ENCODE data around the gene ETV6.

The ETV6 gene

DNA sequence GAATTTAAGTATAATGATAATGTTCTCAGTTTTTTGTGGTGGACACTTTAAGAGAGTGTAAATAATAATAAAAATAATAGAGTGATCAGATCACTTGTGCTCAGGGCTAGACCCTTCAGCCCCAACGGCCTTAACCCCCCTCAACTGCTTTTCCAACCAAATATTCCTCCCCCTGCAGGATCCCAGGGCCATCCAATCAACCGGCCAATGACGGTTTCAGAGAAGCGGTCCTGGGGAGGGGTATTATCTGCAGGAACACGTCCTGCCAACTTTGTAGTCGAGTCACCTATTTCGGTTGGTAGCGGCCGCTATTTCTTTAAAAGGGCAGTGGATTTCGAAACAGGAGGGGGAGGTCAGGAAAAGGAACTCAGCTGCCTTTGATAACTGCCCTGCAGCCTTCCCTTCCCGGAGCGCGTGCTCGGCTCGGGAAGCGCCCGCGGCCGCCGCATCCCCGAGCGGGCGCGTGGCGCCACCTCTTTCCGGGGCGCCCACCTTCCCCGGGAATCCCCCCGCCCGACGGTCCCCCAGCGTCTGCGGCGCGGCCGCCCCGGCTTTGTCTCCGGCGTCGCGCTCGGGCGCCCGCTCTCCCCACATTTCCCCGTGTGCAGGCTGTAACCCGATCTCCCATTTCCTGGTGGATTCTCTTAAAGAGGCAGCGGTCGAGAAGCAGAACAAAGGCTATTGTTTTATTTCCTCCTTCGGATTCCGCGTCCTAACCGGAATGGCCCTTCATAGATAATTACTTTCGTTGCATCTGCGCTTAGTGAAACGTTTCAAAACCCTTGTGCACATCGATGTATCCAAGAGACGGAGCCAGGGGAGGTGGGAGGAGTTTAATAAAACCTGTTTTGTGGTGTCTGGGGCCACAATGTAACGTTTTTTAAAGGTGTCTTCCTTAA, 711 bp upstream of the ETV6 start:
- peak; percentile 60 for DNase-seq

DNA sequence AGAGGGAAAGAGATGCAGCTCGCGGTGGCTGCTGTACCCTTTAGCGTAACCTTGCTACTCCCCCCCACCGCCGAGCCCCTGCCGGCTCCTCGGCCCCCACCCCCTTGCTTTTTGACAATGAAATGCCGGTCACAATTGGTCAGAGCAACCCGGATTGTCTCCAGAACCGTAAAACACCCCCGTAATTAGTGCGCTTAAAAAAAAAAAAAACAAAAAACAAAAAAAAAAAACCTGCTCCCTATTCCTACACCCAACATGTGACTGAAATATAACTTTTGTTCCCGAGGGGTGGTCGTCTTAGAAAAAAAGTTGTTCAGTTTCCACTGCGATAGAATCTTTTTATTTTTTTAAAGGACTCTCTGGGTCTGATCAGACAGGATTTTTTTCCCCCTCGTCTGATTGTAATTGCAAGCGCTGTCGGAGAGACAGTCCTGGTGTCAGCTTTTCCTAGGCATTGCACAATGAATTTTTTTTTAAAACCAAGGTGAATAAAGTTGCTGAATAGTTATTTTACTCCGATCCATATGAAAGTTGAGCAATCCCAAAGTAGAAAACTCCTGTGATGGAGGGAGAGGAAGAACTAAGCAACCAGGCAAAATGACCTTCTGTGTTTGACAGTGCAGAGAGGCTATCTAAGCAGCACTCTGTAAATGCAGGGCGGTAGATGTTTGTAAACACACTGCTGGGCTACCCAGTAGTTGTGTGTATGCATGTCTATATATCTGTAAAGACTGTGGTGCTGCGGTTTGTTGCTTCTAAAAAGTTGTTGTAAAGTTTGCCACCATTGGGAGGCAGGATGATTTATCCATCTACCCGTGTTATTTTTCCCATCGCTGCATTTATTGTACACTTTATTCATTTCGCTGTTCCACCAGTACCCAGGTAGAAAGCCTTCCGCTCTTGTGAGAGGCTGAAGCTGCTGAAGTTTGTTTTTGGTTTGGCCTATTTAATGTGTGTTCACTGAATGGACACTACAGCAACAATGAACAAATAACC, 1.1 kb downstream of the ETV6 start:
- no peak for DNase-seq

DNA sequence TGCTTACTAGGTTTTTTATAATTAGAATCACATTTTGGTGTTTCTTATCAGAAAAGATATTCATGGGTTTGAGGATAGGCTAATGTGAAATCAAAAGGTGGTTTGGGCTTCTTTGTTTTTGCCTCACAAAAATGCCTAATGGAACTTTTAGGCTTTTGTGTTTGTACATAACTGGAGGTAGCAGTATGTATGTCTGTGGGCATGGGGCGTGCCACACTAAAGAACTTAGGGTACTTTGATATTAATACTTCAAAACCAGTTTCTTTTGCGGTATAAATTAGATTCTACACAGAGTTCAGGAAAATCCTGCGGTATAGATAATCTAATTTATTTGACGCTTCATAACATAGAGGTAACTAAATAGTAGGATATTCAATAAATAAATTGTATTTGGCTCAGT, 1.9 kb downstream of the ETV6 start:
- DNase-seq, result no peak

DNA sequence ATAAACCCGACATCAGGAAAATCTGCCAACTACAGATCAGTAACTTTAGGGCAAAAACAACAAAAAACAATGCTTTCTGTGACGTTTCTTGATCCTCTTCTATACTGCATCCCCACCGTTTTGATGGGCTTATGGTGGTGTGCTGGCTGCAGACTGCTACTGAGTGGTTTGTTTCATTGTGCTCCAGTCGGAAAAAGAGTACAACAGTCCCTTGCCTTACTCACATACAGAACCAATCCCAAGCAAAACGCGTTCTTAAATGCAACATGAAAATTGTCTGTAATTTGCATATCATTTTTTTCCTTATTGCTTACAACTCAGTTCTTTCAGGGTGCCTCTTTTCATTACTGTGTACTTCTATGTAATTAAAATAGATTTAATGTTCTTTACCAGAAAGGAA, 2.3 kb downstream of the ETV6 start:
- DNase-seq, result no peak

DNA sequence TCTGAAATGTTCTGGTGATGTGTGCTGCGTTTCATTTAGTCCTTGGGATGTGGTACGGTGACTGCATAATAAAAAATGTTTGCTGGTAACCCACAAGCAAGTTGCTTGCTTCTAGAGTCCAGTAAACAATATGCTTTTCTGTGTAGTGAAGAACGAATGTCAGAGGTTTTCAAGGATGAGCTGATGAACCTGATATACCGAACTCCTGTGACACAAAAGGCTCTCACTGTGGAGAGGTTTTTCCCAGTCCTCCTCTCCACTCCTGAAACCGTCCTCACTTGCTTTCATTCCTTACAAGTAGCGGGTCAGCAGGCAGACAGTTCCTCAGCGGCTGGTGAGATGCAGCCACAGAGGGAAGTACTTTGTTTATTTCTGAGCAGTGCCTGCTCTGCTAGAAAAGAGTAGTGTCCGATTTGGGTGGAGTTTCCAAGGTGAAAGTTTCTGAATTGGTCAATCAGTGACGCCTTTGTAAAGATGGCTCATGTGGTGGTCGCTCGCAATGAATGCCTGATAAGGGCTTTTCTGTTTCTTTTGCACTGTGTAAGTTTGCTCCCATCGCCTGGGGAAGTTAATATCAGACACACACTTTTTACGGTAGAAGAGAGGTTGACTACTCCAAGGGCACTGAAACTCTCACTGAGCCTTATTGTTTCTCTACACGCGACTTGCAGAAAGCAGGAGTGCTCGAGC, 3.0 kb downstream of the ETV6 start:
- peak; percentile 54 for DNase-seq

DNA sequence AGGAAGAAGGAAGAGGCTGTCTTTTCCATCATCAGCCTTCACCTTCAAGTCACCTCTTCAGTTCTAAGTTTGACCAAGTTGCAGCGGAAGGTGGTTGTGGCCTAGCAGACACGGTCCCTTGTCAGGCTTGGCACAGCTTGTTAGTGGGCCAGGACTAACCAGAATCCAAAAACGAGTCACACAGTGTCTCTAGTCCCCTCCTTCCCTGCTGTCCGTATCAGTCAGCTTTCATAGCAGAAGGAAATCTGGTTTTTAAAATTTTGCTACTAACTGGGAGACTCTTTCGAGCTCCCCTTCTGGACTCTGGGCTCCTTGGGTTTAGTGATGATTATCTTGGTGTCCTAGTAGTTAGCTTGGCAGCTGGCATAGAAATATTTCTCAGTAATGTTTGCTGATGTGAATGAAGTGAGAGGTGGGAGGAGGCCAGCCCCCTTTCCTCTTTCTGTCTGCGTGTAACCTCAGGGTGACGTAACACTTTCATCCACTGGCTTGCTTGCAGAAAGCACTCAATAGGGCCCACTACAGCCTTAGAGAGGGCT, 3.8 kb downstream of the ETV6 start:
- DNase-seq, result peak; percentile 43

DNA sequence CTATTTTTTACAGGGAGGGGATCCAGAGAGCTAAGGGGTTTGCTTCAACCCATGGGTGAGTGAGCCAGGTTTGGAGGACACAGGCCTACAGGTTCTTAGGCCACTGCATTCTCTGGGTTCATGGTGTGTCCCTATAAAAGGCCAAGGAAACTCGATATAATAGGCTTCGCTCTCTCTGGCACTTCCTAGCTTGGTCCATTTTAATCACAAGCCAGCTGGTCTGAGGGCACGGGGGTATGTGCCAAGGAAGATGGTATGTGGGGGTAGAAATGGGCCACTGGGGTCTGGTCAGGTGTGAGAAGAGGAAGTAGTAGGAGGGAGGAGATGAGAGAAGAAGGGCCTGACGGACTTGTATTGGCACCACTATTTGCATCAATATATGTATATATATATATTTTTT, 4.9 kb downstream of the ETV6 start:
- no peak for DNase-seq

DNA sequence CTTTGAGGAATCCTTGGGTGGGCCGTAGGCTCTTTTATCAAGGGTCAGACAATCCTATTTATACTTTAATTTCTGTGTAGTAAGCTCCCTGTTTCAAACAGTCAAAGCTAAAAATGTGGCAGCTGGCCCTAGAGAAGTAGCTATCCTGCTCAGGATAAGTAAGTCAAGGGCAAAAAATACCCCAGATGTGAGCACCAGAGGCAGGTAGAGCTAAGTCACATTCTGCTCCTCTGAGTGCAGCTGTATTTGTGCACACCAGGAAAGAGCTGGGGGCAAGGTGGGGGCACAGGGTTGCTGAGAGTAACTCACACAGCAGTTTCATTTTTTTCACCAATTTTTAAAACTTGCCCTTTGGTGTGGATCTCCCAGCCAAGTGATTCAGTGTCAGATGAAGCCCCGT, 5.3 kb downstream of the ETV6 start:
- DNase-seq, result no peak

DNA sequence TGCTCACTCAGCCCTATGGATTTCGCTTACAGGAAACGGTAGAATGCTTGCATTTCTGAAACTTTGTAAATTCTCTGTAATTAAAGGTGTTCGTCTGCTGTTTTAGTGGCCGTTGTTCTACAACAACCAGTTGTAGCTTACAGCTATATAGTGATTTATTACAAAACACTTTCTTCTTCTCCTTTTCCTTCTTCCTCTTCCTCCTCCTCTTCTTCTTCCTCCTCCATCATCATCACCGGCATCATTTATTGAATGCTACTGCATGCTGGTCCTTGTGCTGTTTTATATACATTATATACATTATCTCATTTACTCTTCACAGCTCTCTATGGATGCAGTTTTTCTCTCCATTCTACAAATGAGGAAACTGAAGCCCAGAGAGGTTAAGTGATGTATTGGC, 6.4 kb downstream of the ETV6 start:
- DNase-seq, result no peak

DNA sequence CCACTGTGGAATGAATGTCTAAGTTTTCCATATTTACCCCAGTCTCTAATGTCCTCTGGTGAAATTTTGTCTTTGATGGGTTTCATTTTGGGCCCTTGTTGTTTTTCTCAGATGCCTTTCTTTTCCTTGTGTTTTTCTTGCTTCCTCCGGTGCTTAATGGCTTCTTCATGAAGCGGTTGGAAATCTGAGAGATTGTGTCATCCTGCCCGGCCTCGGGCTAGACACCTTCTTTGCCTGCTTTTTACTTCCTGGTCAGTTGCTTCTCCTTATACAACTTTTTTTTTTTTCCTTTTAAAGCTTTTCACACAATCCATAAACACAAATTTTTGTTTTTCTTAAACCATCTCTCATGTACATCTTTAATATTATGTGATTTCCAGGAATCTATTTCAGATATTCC, 7.1 kb downstream of the ETV6 start:
- DNase-seq, result no peak

DNA sequence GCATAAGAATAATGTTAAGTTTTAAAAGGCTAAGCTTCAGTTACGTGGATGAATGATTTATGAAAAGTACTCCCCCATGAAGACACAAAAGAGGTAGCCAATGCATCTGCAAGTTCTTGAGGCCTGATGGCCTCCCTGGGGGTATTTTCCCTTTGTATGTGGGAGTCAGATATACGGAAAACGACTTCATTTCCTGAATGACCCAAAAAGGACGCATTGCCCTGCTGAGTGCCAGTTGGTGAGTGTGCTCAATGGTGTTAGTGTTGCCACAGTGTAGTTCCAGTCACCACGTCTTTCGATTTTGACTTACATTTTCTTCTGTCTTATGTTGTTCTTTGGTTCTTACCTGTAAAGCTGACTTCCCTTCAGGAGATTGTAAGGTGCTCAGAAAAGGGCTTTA, 8.0 kb downstream of the ETV6 start:
- DNase-seq, result no peak

DNA sequence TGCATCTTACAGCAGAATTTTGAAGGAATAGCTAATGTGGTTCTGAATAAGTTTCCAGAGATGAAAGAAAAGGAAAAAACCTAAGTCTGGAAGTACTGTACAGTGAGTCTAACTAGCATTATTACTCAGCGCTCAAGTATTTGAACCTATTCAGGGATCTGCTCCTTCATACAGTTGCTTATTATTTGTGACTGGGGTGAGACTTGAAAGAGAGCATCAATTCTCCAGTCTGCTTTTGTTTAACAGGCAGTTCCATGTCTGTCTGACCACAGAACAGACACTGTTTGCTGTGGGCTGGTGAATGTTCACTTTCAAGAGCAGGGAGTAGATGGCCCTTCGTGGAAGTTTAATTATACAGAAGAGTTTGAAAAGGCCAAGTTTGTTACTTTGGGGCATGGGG, 9.3 kb downstream of the ETV6 start:
- no peak for DNase-seq

DNA sequence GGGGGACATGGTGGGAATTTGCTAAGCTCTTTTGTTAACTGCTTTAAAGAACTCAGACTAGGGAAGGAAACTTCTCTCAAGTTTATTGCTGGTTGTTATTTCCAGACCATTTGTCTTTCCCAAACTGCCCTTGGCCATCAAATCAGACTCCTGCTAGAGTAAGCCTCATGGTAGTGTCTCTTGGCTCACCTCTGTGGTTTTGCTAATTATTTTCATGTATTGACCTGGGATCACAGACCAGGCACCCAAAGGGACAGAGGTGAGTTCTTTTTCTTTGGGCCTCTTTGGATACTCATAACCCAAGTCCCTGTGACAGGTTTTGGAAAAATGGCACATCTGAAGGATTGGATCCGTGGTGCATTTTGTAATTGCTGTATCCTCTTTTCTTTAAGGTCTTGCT, 11.2 kb downstream of the ETV6 start:
- DNase-seq, result no peak

DNA sequence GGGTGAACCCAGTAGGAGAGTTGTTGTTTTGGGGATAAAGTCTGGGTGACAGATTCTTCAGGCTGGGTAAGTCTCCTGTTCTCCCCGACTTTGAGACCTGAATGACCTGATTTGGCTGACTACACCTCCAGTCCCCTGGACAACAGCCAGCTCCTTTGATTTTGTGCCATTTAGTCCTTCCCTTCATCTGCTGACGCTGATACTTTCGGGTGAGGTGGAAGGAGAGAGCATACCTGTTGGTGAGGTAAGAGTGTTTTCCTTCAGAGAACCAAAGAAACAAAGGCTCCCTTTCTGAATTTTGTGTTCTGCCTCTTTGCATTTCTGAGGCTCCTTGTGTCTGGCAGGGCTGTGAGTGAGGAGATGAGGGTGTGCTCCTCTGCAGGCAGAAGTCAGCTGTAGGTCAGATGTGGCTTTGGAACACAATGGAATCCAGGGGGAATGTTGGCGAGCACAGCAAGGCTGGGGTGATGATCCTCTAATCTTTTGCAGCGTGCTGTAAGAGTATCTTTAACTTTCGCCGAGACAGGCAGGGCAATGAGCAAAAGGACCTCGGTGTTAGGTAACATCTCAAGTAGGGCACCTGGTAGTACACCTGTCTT, 12.1 kb downstream of the ETV6 start:
- DNase-seq, result no peak

DNA sequence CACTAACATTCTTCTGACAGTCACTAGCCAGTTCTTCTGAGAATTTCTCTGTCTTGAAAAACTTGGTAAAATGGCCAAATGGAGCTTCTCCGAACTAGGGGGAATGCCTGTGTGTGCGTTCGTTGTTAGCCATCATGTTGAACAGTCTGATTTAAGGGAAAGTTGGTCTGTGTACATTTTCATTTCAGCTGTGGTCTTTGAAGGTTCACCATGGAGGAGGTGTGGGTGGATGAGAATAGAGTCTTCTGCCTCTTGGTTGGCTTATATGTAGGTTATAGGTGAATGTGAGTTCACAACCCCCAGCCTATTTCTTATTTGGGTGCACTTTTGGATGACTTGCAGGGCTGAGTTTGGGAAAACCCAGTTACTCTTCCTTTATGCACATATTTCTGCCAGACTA, 12.9 kb downstream of the ETV6 start:
- DNase-seq, result no peak

DNA sequence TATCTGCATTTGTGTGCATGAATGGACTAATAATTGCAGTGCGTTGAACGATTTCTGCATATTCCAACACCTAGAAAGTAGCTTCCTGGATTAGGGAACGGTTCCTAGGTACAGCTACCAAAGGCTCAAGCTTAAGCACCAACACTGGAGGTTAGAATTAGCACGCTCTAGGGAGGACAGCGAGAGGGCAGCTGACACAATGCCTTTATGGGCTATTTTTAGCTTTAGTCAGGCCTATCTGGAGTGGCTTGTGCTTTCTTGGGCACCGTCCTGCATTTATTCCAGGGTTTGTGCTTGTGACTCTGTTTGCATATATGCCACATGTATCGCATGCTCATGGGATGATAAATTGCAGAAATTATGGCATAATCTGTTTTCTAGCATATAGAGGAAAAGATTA, 13.7 kb downstream of the ETV6 start:
- DNase-seq, result no peak

DNA sequence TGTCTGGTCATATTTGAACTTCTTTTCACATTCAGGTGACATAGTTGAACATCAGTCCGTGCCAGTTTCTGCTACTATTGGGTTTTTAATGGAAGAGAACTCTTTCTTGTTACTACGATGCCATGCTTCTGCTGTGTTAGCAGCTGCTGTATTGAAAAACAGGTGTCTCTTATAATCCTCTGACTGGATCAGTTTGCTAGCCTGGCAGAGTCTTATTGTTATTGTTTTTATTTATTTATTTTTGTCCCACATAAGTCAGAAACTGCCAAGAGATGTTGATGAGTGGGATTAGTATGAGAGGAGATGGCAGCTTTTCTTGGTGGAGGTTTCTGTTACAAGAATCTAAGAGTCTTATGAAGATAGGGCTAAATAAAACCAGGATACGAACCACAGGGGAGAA, 14.6 kb downstream of the ETV6 start:
- no peak for DNase-seq

DNA sequence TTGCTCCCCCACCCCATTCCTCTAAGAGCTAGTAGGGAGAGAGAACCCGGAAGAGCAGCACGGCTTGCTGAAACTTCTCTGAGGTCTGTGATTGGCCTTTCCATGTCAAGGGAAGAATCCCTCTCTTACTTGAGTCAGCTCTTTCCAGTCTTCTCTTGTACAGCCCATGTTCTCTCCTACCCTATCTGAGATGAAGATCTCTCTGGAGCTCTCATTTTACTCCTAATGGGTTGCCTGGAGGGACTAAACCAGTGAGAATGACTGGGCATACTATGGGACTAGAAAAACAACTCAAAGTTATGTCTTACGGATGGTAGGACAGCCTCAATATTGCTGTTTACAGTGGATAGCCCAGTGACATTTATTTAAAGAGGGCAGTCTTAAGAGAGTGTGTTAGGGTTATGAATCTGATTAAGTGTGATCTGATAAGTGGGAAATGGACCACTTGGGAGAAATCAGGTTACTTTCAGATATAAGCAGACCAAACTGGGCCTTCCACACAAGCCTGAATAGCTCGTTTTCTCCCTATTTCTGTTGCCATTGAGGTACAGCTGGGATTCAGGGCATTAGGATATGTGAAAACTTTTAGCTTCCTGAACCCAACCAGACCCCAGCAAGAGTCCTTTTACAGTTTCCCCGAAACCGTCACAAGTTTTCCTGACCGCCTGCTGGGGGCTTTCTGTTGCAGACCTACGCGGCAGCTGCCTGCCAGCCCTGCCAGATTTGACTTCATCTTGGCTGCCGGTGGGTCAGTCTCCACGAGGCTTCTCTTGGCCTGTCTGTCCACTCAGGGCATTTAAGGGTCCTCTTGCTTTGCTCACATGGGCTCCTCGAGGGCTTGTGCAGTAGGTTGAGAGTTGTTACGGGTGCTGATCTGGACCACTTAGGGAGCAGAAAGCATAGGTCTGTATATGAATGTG, 16.9 kb downstream of the ETV6 start:
- DNase-seq, result no peak

DNA sequence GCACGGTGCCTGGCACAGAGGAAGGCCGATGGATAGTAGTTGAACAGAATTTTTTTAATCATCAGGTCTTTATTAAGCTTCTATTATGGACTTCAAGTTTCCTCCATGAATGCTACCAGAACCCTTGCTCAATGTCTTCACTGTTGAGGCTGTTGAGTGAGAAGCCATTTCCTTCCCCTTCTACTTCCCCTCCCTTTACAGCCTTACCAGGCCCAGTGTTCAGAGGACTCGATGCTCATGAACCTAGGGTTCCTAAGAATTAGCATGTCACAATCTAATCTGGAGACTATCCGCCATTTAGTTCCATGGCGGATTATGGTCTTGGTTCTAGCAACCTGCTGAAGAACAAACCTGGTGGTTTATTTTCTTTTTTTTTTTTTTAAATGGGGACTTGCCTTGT, 17.7 kb downstream of the ETV6 start:
- DNase-seq, result no peak

DNA sequence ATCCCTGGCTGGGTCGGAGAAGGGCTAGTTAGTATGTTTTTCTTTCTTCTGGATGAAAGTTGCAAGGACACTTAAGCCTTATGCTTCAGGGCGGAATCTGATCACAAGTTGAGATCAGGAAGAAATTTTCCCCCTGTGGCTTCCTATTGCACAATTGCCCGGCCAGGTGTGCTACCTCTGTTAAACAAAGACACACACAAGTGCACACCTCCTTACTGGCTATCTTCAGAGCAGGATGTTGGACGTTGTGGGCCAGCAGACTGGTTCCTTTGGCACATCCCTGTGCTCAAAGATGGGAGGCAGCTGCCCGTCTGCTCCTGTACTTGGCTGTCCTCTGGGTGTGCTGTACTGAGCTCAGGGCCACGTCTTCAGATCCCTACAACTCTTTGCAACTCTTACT, 19.1 kb downstream of the ETV6 start:
- no peak for DNase-seq

DNA sequence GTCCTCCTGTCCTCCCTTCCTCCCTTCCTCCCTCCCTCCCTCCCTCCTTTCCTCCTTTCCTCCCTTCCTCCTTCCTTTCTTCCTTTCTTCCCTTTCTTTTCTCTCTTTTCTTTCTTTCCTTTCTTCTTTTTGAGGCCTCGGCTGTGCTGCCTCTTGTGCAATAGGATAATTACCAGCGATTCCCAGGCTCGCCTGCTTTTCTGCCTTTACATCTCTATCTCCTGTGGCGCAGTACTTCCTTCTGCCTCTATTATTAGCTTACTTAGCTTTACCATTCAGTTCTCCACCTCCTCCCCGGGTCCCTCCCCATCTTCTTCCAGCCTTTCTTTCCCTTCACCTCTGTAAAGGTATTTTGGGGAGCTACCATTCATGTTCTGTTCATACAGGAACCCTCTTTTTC, 19.9 kb downstream of the ETV6 start:
- DNase-seq, result no peak

All from CD4-positive, alpha-beta T cell treated with Interferon gamma for 1 hour (primary cell).